GM18502 (cell line): ENCODE measurements around the gene SNRNP48.

Experiments
- ATAC-seq: cut with Tn5 transposase; IDR thresholded peaks from one replicate; pipeline ENCODE4 v1.9.1; 2021; ENCODE audit warnings: mild to moderate bottlenecking; ENCODE audit not compliant: unreplicated experiment, poor library complexity

SNRNP48 gene

GRCh38 chr6:7558781-7559180 lies 31.2 kb upstream of the SNRNP48 start:
- ATAC-seq, result no peak

GRCh38 chr6:7559196-7559595 lies 30.8 kb upstream of the SNRNP48 start:
- ATAC-seq, result no peak

GRCh38 chr6:7559651-7560385 lies 30.2 kb upstream of the SNRNP48 start:
- no peak for ATAC-seq

GRCh38 chr6:7561153-7561964 lies 28.6 kb upstream of the SNRNP48 start:
- no peak for ATAC-seq

- ATAC-seq, result no peak
These were observed 27.2 kb upstream of the SNRNP48 start for GRCh38 chr6:7562769-7563168.

- ATAC-seq, result no peak
These were observed 23.9 kb upstream of the SNRNP48 start for GRCh38 chr6:7566107-7566506.

- ATAC-seq, result no peak
These were observed 23.3 kb upstream of the SNRNP48 start for GRCh38 chr6:7566617-7567173.

- no peak for ATAC-seq
These were observed 22.0 kb upstream of the SNRNP48 start for GRCh38 chr6:7568021-7568420.

- ATAC-seq, result no peak
These were observed 20.9 kb upstream of the SNRNP48 start for GRCh38 chr6:7569082-7569481.

- no peak for ATAC-seq
These were observed 17.6 kb upstream of the SNRNP48 start for GRCh38 chr6:7572213-7572943.

- no peak for ATAC-seq
These were observed 15.5 kb upstream of the SNRNP48 start for GRCh38 chr6:7574500-7574899.

- no peak for ATAC-seq
These were observed 11.5 kb upstream of the SNRNP48 start for GRCh38 chr6:7578516-7578915.

GRCh38 chr6:7578931-7579330 lies 11.1 kb upstream of the SNRNP48 start:
- ATAC-seq, result no peak

- no peak for ATAC-seq
These were observed 10.1 kb upstream of the SNRNP48 start for GRCh38 chr6:7579851-7580250.

GRCh38 chr6:7580537-7580926 lies 9.5 kb upstream of the SNRNP48 start:
- ATAC-seq, result no peak

- ATAC-seq, result no peak
These were observed 8.9 kb upstream of the SNRNP48 start for GRCh38 chr6:7580927-7581618.

GRCh38 chr6:7585287-7585930 lies 4.6 kb upstream of the SNRNP48 start:
- no peak for ATAC-seq

GRCh38 chr6:7587631-7588100 lies 2.3 kb upstream of the SNRNP48 start:
- no peak for ATAC-seq

GRCh38 chr6:7588506-7588905 lies 1.5 kb upstream of the SNRNP48 start:
- no peak for ATAC-seq

- no peak for ATAC-seq
These were observed 777 bp upstream of the SNRNP48 start for GRCh38 chr6:7589221-7589620.
